ENCODE data around the gene ABCA9.

- TF ChIP-seq RAD21 (conservative IDR thresholded peaks at IDR 0.05), result no peak
- TF ChIP-seq, protein P1, sequence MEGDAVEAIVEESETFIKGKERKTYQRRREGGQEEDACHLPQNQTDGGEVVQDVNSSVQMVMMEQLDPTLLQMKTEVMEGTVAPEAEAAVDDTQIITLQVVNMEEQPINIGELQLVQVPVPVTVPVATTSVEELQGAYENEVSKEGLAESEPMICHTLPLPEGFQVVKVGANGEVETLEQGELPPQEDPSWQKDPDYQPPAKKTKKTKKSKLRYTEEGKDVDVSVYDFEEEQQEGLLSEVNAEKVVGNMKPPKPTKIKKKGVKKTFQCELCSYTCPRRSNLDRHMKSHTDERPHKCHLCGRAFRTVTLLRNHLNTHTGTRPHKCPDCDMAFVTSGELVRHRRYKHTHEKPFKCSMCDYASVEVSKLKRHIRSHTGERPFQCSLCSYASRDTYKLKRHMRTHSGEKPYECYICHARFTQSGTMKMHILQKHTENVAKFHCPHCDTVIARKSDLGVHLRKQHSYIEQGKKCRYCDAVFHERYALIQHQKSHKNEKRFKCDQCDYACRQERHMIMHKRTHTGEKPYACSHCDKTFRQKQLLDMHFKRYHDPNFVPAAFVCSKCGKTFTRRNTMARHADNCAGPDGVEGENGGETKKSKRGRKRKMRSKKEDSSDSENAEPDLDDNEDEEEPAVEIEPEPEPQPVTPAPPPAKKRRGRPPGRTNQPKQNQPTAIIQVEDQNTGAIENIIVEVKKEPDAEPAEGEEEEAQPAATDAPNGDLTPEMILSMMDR (IDR thresholded peaks at IDR 0.05; ENCODE audit: poor library complexity, severe bottlenecking), result no peak
- TF ChIP-seq POLR2AphosphoS5 (IDR thresholded peaks at IDR 0.05), result no peak
Measured at GRCh38 chr17:69067274-69068047, 6.7 kb upstream of the ABCA9 start.

All from neural cell (in vitro differentiated cells).